Endometrium (tissue), 2 donors: Measurements from ENCODE around the gene SHISA5.

Experiments used
- FAIRE-seq: peaks from 2 replicates; lab custom pipeline; 2012; peaks lifted over from hg19 to GRCh38; lab: Jason Lieb, UNC
- donor health status: control.
- donor health status: control.

The SHISA5 gene

GRCh38 chr3:48430708-48431101, 73.3 kb downstream of the SHISA5 start:
- FAIRE-seq, result no peak

- FAIRE-seq, result no peak
These were observed 73.8 kb downstream of the SHISA5 start, which contains the start of gene PLXNB1 for GRCh38 chr3:48429960-48430707. Gene PLXNB1 (minus strand): TSS chr3:48430086. CDS start chr3:48424611, 5,475 bp downstream.

DNA sequence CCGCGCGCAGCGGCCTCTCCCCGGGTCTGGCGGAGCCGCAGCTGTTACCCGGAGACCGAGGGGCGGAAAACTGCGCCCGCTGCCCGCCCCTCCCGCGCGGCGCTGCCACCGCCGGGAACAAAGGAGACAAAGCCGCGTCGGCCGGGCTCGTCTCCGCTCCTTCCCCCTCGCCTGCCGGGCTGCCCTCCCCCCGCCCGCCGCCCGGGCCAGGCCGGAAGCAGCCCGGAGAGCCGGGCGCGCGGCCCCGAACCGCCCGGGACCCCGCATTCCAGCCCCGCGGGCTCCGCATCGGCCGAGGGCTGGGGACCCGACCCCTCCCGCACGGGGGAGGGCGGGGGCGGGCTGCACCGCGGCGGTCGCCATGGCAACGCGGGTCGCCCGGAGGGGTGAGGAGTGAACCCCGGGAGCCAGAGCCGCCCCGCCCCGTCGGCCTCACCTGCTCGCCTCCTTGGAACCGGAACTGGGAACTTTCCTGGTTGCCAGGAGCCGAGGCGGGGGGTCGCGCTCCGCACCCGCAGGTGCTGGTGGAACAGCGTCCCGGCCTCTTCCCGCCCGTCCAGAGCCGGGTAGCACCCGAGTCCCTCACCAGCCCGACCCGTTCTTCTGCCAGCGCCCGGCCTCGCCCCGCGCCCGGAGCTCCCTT, 74.5 kb downstream of the SHISA5 start:
- FAIRE-seq, result no peak

GRCh38 chr3:48428572-48429316, 75.2 kb downstream of the SHISA5 start:
- FAIRE-seq, result no peak

DNA sequence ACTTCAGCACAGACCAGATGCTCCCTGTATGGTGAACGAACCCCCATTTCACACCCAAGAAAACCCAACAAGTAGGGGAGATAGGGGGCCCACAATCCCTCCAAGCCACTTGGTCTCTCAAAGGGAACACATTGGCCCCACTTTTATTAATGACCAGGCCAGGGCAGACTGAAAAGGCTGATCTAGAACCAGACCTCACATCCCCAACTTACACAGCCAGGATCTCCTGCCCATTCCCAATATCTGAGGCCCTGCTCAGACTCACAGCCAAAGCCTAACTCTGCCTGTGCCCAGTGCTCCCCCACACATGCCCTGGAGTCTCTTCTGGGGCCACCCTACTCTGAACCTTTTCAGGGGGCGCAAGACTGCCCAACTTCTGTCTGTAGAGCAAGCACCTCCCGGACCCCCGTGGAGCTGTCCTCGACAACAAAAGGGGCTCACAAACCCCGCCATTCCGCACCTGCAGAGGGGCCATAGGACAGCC, 75.8 kb downstream of the SHISA5 start:
- FAIRE-seq, result no peak

GRCh38 chr3:48427630-48427962, 76.4 kb downstream of the SHISA5 start:
- FAIRE-seq, result no peak

- FAIRE-seq, result no peak
These were observed 76.9 kb downstream of the SHISA5 start for GRCh38 chr3:48426944-48427629.

- FAIRE-seq, result no peak
These were observed 77.5 kb downstream of the SHISA5 start for GRCh38 chr3:48426401-48426909.

- no peak for FAIRE-seq
These were observed 78.6 kb downstream of the SHISA5 start for GRCh38 chr3:48425281-48425812.

DNA sequence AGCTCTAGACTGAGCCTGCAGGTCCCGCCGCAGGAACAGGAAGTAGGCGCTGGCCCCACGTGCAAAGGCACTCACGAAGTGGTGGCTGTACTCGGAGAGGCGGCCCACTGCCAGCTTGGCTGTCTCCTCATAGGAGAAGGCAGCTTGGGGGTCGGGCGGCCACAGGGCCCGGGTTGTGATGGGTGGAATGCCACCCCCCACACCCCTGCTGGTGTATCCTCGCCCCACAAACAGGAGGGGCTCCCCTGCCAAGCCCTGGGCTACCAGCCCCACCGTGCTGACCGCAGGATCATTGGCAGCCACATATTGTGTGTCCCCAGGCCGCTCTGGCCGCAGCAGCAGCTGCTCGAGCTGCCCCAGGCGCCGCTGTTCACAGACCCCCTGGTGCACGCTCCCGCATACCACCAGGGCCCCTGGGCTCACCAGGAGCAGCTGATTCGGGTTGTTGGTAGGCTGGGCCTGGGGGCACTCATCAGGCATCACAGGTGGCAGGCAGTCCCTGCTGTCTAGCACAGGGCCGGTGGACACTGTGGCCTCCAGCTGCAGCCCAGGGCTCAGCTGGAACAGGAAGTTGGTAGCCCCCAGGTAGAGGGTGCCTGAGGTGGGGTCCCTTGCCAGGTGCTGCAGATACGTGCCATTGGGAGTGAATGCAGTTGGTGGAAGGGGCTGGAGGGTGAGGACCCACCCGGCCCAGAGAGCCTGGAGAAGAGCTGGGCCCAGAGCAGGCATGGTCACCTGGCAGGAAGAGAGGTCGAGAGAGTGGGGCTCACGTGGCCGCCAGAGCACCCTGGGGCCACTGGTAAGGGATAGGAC, 79.9 kb downstream of the SHISA5 start:
- FAIRE-seq, result no peak

- FAIRE-seq, result no peak
These were observed 80.6 kb downstream of the SHISA5 start for GRCh38 chr3:48423241-48423882.

DNA sequence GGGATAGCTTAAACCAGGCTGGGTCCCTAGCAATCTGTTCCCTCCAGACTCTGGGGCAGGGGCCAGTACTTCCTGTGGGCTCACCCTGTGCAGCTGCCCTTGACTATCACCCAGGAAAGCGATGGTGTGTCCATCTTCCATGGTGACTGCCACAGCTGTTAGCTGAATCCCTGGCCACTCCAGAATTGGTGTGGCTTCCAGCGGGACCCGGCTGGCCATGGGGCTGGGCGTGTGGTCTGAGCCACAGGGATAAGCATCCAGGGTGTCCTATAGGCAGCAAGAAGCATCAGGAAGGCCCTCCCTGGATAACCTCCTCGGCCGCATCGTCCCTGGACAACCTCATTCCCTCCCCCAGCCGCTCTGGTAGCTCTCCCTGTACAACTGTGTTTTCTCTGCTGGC, 81.3 kb downstream of the SHISA5 start:
- no peak for FAIRE-seq

DNA sequence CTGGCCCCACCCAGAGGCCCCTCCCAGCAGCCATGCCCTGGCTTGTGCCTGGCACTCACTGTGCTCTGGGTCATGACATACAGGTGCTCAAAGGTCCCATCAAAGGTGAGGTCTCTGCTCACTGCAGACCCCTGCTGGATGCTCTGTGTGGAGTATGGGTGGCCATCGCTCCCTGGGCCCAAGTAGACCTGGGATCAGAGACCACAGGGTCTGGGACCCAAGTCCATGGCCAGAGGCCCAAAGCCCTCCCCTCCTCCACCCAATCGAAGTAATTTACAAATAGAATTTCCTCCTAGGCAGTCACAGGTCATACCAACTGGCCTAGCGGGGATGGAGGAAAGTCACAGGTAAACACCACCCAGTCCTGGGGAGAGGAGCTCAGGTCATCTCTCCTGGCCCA, 81.7 kb downstream of the SHISA5 start:
- no peak for FAIRE-seq

DNA sequence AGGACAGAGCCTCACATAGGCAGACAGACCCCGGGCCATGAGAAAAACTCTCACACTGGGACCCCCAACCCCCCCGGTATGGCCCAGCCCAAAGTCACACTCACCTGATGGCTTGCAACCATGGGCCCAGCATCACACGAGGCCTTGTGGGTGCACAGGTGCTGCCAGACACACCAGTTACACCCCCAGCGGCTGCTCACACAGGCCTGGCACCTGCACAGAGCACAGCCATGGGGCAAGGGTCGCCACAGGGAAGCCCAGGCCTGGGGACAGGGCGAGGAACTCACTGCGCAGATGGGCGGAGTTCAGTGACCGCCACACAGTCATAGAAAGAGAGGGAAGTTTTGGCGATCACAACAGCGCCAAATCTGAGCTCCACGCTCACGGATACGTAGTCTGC, 83.4 kb downstream of the SHISA5 start:
- FAIRE-seq, result no peak

GRCh38 chr3:48419597-48419996, 84.4 kb downstream of the SHISA5 start:
- FAIRE-seq, result no peak

DNA sequence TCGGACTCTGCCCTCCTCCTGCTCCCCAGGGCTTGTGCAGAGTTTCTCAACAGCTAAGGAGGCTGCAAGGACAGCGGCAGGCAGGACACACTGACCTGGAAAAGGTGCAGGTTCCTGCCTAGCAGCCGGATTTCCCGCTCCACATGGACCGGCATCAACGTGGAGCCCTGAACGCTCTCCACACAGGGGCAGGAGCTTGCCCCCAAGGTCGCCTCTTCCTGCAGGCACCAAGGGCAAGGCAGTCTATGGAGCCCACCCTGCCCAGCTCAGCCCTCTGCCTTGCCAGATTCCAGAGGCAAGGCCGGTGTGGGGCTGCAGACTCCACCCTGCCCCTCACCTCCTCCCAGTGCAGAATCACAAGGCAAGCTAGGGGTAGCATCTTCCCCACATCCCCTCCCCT, 84.8 kb downstream of the SHISA5 start:
- FAIRE-seq, result no peak

DNA sequence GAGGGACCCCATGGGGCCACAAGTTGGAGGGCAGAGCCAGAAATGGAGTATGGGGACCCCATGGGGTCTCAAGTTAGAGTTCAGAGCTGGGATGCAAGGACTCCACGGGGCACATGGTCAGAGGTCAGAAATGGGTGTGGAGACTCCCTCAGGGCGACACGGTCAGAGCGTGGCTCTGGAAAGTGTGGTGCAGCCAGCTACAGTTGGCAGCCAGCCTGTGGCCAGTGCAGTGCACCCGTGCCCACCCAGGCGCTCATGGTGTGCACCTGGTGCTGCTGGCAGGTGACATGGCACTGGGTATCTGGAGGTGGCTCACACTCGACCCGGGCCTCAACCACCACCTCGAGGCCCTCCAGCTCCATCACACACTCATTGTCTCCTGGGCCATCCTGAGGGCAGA, 85.3 kb downstream of the SHISA5 start:
- no peak for FAIRE-seq

GRCh38 chr3:48418140-48418539, 85.8 kb downstream of the SHISA5 start:
- FAIRE-seq, result no peak
